ENCODE data around the gene CLCNKB.

GRCh38 chr1:16088996-16089395 is 45.4 kb downstream of the CLCNKB start:
- TF ChIP-seq POLR2AphosphoS5 (IDR thresholded peaks at IDR 0.05; ENCODE audit: borderline replicate concordance, low read depth, low read length) (no peak), EZH2 (IDR thresholded peaks at IDR 0.05) (no peak)

All from SK-N-MC (cell line).